Ishikawa (cell line): ENCODE measurements around the gene CTNNBL1.

Experiments used
- CEBPB ChIP-seq: IDR thresholded peaks from 2 replicates; pipeline ENCODE4 v1.6.1; 2012
- CREB1 ChIP-seq: IDR thresholded peaks from 2 replicates; pipeline ENCODE4 v1.6.1; 2012; ENCODE audit warnings: low read depth
- EGR1 ChIP-seq: IDR thresholded peaks from 2 replicates; pipeline ENCODE4 v1.6.1; 2012
- EP300 ChIP-seq: IDR thresholded peaks from 2 replicates; pipeline ENCODE4 v1.6.1; 2012; ENCODE audit warnings: borderline replicate concordance
- FOXM1 ChIP-seq: IDR thresholded peaks from 2 replicates; pipeline ENCODE4 v1.6.1; 2012; ENCODE audit warnings: low read depth, borderline replicate concordance
- MAX ChIP-seq: IDR thresholded peaks from 2 replicates; pipeline ENCODE4 v1.6.1; 2012
- NFIC ChIP-seq: IDR thresholded peaks from 2 replicates; pipeline ENCODE4 v1.6.1; 2012
- RAD21 ChIP-seq: IDR thresholded peaks from 2 replicates; pipeline ENCODE4 v1.6.1; 2012; ENCODE audit warnings: low read depth
- REST ChIP-seq: IDR thresholded peaks from 2 replicates; pipeline ENCODE4 v1.6.1; 2012; ENCODE audit warnings: low read depth, mild to moderate bottlenecking
- TAF1 ChIP-seq: IDR thresholded peaks from 2 replicates; pipeline ENCODE4 v1.6.1; 2012; ENCODE audit warnings: low read depth, mild to moderate bottlenecking
- TCF12 ChIP-seq: IDR thresholded peaks from 2 replicates; pipeline ENCODE4 v1.6.1; 2012; ENCODE audit warnings: low read depth
- TEAD4 ChIP-seq: IDR thresholded peaks from 2 replicates; pipeline ENCODE4 v1.6.1; 2012
- USF1 ChIP-seq: IDR thresholded peaks from 2 replicates; pipeline ENCODE4 v1.6.1; 2012
- YY1 ChIP-seq: IDR thresholded peaks from 2 replicates; pipeline ENCODE4 v1.6.1; 2012; ENCODE audit warnings: low read depth
- ZBTB7A ChIP-seq: IDR thresholded peaks from 2 replicates; pipeline ENCODE4 v1.6.1; 2012; ENCODE audit warnings: low read depth

CTNNBL1 gene

GRCh38 chr20:37760322-37760721, 66.5 kb downstream of the CTNNBL1 start:
- TF ChIP-seq FOXM1, result no peak
- no peak for TF ChIP-seq ZBTB7A
- no peak for TF ChIP-seq RAD21
- no peak for TF ChIP-seq TEAD4
- no peak for TF ChIP-seq USF1
- no peak for TF ChIP-seq EGR1

GRCh38 chr20:37762716-37763485, 69.1 kb downstream of the CTNNBL1 start:
- TF ChIP-seq TAF1 (no peak), FOXM1 (no peak), CREB1 (no peak), YY1 (no peak), TEAD4 (no peak), EGR1 (no peak)

- no peak for TF ChIP-seq CEBPB
- TF ChIP-seq EGR1, result no peak
Observed at GRCh38 chr20:37764333-37764935, 70.6 kb downstream of the CTNNBL1 start.

GRCh38 chr20:37770908-37771307, 77.1 kb downstream of the CTNNBL1 start:
- no peak for TF ChIP-seq TAF1
- no peak for TF ChIP-seq TCF12
- no peak for TF ChIP-seq TEAD4
- 0 out of 2 replicates have a peak, but pooled peaks have one; percentile 59 for TF ChIP-seq CEBPB
- TF ChIP-seq CREB1, result no peak
- no peak for TF ChIP-seq FOXM1

- TF ChIP-seq RAD21 (no peak), CEBPB (peak; percentile 23; the same call in 1 of the 2 replicates)
Observed at GRCh38 chr20:37773291-37773826, 79.5 kb downstream of the CTNNBL1 start.

- TF ChIP-seq REST (no peak), YY1 (no peak), TAF1 (no peak), FOXM1 (no peak), TCF12 (no peak), EGR1 (no peak), ZBTB7A (no peak), MAX (no peak), USF1 (no peak), CREB1 (no peak), NFIC (no peak), TEAD4 (no peak), CEBPB (no peak), EP300 (no peak), RAD21 (no peak)
Observed at GRCh38 chr20:37774156-37774555, 80.3 kb downstream of the CTNNBL1 start.

GRCh38 chr20:37775200-37775599, 81.4 kb downstream of the CTNNBL1 start:
- TF ChIP-seq REST (no peak), FOXM1 (no peak), USF1 (no peak), TCF12 (no peak), CEBPB (no peak), NFIC (no peak), CREB1 (no peak), YY1 (no peak), EP300 (no peak), TEAD4 (no peak)
